Neural progenitor cell (in vitro differentiated cells): Measurements from ENCODE around the gene KANTR.

Source experiments
- EZH2 ChIP-seq: fragments of 200-600 bp; sonication (generic); IDR thresholded peaks from 2 replicates; pipeline ENCODE4 v1.6.1; 2017; ENCODE audit warnings: antibody characterized with exemption, mild to moderate bottlenecking, moderate library complexity
- EZH2phosphoT487 ChIP-seq: fragments of 200-600 bp; sonication (generic); IDR thresholded peaks from 2 replicates; pipeline ENCODE4 v1.6.1; 2017; ENCODE audit warnings: antibody characterized with exemption
- TF ChIP-seq, protein P1 (sequence below): fragments of 200-600 bp; sonication (generic); IDR thresholded peaks from 2 replicates; pipeline ENCODE4 v1.5.1; 2017; ENCODE audit warnings: antibody characterized with exemption, mild to moderate bottlenecking

DNA sequence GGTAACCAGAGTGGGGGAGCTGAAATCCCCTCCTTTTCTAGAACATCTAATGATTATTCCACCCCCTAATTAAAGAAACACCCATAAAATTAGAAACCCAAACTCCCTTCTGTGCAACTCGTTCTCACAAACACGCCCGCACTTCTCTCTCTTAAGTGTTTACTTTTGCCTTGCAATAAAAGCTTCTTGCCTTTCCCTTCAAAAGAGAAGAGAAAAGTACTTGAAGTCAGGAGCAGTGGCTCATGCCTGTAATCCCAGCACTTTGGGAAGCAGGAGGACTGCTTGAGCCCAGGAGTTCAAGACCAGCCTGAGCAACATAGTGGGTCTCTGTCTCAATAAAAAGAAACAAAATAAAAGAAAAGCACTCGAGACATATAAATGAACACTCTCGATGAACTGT, 48.9 kb upstream of the KANTR start:
- TF ChIP-seq, protein P1, sequence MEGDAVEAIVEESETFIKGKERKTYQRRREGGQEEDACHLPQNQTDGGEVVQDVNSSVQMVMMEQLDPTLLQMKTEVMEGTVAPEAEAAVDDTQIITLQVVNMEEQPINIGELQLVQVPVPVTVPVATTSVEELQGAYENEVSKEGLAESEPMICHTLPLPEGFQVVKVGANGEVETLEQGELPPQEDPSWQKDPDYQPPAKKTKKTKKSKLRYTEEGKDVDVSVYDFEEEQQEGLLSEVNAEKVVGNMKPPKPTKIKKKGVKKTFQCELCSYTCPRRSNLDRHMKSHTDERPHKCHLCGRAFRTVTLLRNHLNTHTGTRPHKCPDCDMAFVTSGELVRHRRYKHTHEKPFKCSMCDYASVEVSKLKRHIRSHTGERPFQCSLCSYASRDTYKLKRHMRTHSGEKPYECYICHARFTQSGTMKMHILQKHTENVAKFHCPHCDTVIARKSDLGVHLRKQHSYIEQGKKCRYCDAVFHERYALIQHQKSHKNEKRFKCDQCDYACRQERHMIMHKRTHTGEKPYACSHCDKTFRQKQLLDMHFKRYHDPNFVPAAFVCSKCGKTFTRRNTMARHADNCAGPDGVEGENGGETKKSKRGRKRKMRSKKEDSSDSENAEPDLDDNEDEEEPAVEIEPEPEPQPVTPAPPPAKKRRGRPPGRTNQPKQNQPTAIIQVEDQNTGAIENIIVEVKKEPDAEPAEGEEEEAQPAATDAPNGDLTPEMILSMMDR = no peak
- TF ChIP-seq EZH2phosphoT487 = no peak
- TF ChIP-seq EZH2 = no peak
